Measurements from ENCODE around the gene ASRGL1. TPM values are rescaled to one million over a fixed set of nuclear protein-coding genes. Genes with fewer than 3 reads are reported as not detected.

The ASRGL1 gene
- total RNA-seq, 1 experiment from 2014 or later = 51.6 TPM

DNA sequence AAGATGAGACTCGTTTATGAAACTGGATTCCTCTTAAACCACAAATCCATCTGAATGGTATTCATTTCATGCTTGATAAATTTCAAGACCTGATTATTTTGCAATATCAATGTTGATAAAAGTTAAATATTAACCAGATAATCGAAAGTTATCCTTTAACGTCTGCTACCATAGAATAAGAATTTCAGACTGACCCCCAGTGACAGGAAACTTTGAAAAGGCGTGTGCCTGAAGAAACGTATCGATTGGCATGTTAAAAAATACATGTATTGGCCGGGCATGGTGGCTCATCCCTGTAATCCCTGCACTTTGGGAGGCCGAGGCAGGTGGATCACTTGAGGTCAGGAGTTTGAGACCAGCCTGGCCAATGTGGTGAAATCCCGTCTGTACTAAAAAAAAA lies 95.4 kb downstream of the ASRGL1 start:
- ATAC-seq = no peak
- H3K4me3 Mint-ChIP-seq = no peak overlapping the region
- peaks cover 10% of the 10 kb centered on the region for H3K9me3 Mint-ChIP-seq
- POLR2A ChIA-PET = interaction anchor here (1.2 kb wide), 1 partner anchor 110 kb away, joined by 4 read pairs; no protein-coding TSS in a partner anchor
- H3K27me3 Mint-ChIP-seq (ENCODE audit: low read depth) = no peaks in the 10 kb centered on the region
- no peaks in the 10 kb centered on the region for H3K36me3 Mint-ChIP-seq
- peaks cover 3% of the 10 kb centered on the region for H3K4me1 Mint-ChIP-seq
- TF ChIP-seq, protein P1, sequence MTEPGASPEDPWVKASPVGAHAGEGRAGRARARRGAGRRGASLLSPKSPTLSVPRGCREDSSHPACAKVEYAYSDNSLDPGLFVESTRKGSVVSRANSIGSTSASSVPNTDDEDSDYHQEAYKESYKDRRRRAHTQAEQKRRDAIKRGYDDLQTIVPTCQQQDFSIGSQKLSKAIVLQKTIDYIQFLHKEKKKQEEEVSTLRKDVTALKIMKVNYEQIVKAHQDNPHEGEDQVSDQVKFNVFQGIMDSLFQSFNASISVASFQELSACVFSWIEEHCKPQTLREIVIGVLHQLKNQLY (CRISPR knock-in tag; IDR thresholded peaks at IDR 0.05) = no peak
- CTCF ChIA-PET = interaction anchor here (5.3 to 5.8 kb wide), 2 partner anchors 8 to 110 kb away, joined by 43 to 52 read pairs; no protein-coding TSS in a partner anchor
- no peak for DNase-seq (ENCODE audit: low spot score)
- H3K27ac Mint-ChIP-seq = no peak overlapping the region

GRCh38 chr11:62433141-62433903 lies 96.1 kb downstream of the ASRGL1 start:
- ATAC-seq = no peak
- H3K4me1 Mint-ChIP-seq = peaks cover 3% of the 10 kb centered on the region
- TF ChIP-seq E2F1 (CRISPR knock-in tag; IDR thresholded peaks at IDR 0.05) = no peak
- no peak for TF ChIP-seq ATF6 (CRISPR knock-in tag; IDR thresholded peaks at IDR 0.05)
- TF ChIP-seq ZNF396 (CRISPR knock-in tag; IDR thresholded peaks at IDR 0.05; ENCODE audit: borderline replicate concordance) = no peak
- no peak for TF ChIP-seq TP53 (CRISPR knock-in tag; IDR thresholded peaks at IDR 0.05)
- no peak for TF ChIP-seq USF2 (CRISPR knock-in tag; IDR thresholded peaks at IDR 0.05)
- TF ChIP-seq CREM (CRISPR knock-in tag; IDR thresholded peaks at IDR 0.05) = no peak
- TF ChIP-seq OVOL2 (CRISPR knock-in tag; IDR thresholded peaks at IDR 0.05; ENCODE audit: borderline replicate concordance) = no peak
- no peak for TF ChIP-seq ZNF138 (CRISPR knock-in tag; conservative IDR thresholded peaks at IDR 0.05)
- no peak for TF ChIP-seq ZNF671 (CRISPR knock-in tag; IDR thresholded peaks at IDR 0.05)
- H3K36me3 Mint-ChIP-seq = no peaks in the 10 kb centered on the region
- H3K27me3 Mint-ChIP-seq (ENCODE audit: low read depth) = no peaks in the 10 kb centered on the region
- ChIA-PET CTCF (interaction anchor here (1.0 to 5.8 kb wide), 3 partner anchors 8 to 110 kb away, joined by 3 to 52 read pairs (median 43); no protein-coding TSS in a partner anchor), POLR2A (interaction anchor here (1.2 kb wide), 1 partner anchor 109 kb away, joined by 4 read pairs; no protein-coding TSS in a partner anchor)
- no peak overlapping the region for H3K4me3 Mint-ChIP-seq
- no peak overlapping the region for H3K27ac Mint-ChIP-seq
- peaks cover 10% of the 10 kb centered on the region for H3K9me3 Mint-ChIP-seq
- no peak for DNase-seq (ENCODE audit: low spot score)

- H3K36me3 Mint-ChIP-seq = no peaks in the 10 kb centered on the region
- no peak overlapping the region for H3K4me3 Mint-ChIP-seq
- no peak overlapping the region for H3K27ac Mint-ChIP-seq
- no peak for DNase-seq (ENCODE audit: low spot score)
- peaks cover 10% of the 10 kb centered on the region for H3K9me3 Mint-ChIP-seq
- ChIA-PET CTCF (interaction anchor here (1.0 to 5.8 kb wide), 3 partner anchors 9 to 109 kb away, joined by 3 to 52 read pairs (median 43); no protein-coding TSS in a partner anchor), POLR2A (no interaction called here)
- no peaks in the 10 kb centered on the region for H3K27me3 Mint-ChIP-seq (ENCODE audit: low read depth)
- H3K4me1 Mint-ChIP-seq = peaks cover 3% of the 10 kb centered on the region
- ATAC-seq = no peak
- TF ChIP-seq ZNF317 (CRISPR knock-in tag; IDR thresholded peaks at IDR 0.05; ENCODE audit: borderline replicate concordance, low read depth) (no peak), NR2C2 (CRISPR knock-in tag; IDR thresholded peaks at IDR 0.05) (no peak), ATF2 (CRISPR knock-in tag; IDR thresholded peaks at IDR 0.05; ENCODE audit: borderline replicate concordance, low read depth) (no peak), ZNF263 (CRISPR knock-in tag; IDR thresholded peaks at IDR 0.05; ENCODE audit: low read depth) (no peak), IRF1 (CRISPR knock-in tag; IDR thresholded peaks at IDR 0.05) (no peak), NFATC4 (CRISPR knock-in tag; IDR thresholded peaks at IDR 0.05) (no peak), ZNF671 (CRISPR knock-in tag; IDR thresholded peaks at IDR 0.05) (no peak), USF2 (CRISPR knock-in tag; IDR thresholded peaks at IDR 0.05) (no peak), IRF2 (CRISPR knock-in tag; IDR thresholded peaks at IDR 0.05; ENCODE audit: borderline replicate concordance, low read depth) (no peak), HMGXB4 (CRISPR knock-in tag; IDR thresholded peaks at IDR 0.05) (no peak), SP1 (CRISPR knock-in tag; conservative IDR thresholded peaks at IDR 0.05) (no peak), ZNF416 (CRISPR knock-in tag; IDR thresholded peaks at IDR 0.05) (no peak), NR3C1 (CRISPR knock-in tag; conservative IDR thresholded peaks at IDR 0.05; ENCODE audit: low read depth) (no peak)
These were observed 96.6 kb downstream of the ASRGL1 start for GRCh38 chr11:62433904-62434276.

Measured in WTC11 (cell line).